ENCODE measurements around the gene TNFRSF4. TPM values are rescaled to one million over a fixed set of nuclear protein-coding genes. Genes with fewer than 3 reads are reported as not detected.

TNFRSF4 gene
- total RNA-seq, 3 donors from 2014 or later, result 0.64 to 2.3 (median 1.6) TPM

DNA sequence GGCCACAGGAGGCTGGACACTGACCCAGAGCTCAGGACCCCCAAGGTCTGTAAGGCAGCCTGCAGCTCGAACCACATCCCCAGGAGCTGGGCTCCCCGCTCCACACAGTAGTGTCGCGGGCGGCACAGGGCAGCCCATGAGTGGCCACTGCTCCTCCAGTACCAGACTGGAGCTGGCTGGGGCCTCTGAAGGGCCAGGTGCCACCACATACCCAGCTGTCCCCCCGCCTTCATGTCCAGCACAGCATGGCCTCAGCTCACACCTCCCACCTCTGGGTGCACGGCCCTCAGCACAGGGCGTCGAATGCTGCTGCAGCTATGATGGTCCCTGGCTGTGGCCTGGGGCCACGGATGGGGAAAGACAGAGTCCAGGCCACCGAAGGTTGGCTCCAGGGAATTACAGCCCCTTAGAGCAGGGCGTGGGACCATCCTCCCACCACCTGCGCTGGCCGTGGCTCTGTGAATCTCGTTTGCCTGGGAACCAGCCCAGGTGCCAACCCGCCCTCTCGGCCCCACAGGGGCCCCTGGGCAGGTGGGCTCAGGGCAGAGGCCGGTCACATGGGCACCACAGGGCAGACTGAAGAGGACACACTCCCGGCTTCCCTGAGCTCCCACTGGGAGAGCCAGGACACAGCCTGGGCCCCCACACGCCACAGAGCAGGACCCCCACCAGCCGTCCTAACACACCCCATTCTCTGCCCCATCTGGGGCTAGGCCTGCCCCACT, 2.1 kb upstream of the TNFRSF4 start:
- TF ChIP-seq POLR2A (IDR thresholded peaks at IDR 0.05), result no peak
- no peak for TF ChIP-seq CTCF (IDR thresholded peaks at IDR 0.05)
- no peak for TF ChIP-seq POLR2AphosphoS5 (IDR thresholded peaks at IDR 0.05)
- H3K27me3 ChIP-seq, result no peaks in the 10 kb centered on the region
- H3K36me3 ChIP-seq, result peaks cover under 1% of the 10 kb centered on the region
- H3K4me3 ChIP-seq, result no peak overlapping the region
- intact Hi-C loops (cut with DNase I; ENCODE audit: low total_unique reads), result no loop called here
- no peaks in the 10 kb centered on the region for H3K9me3 ChIP-seq
- no peaks in the 10 kb centered on the region for H3K4me1 ChIP-seq
- H3K27ac ChIP-seq, result peak overlapping the region in 1 of 2 donors; percentile 52
- no peak for DNase-seq (ENCODE audit: low spot score in 2 of 2)

- Histone ChIP-seq H3K27ac (no peak overlapping the region), H3K36me3 (no peaks in the 10 kb centered on the region), H3K9me3 (no peaks in the 10 kb centered on the region), H3K4me1 (no peaks in the 10 kb centered on the region), H3K4me3 (no peak overlapping the region), H3K27me3 (no peaks in the 10 kb centered on the region)
- TF ChIP-seq POLR2A (IDR thresholded peaks at IDR 0.05) (no peak), POLR2AphosphoS5 (IDR thresholded peaks at IDR 0.05) (no peak), CTCF (IDR thresholded peaks at IDR 0.05) (no peak)
- intact Hi-C loops (cut with DNase I; ENCODE audit: low total_unique reads), result no loop called here
- DNase-seq (ENCODE audit: low spot score in 2 of 2), result no peak
Observed at GRCh38 chr1:1215080-1215676, 1.2 kb upstream of the TNFRSF4 start.

DNA sequence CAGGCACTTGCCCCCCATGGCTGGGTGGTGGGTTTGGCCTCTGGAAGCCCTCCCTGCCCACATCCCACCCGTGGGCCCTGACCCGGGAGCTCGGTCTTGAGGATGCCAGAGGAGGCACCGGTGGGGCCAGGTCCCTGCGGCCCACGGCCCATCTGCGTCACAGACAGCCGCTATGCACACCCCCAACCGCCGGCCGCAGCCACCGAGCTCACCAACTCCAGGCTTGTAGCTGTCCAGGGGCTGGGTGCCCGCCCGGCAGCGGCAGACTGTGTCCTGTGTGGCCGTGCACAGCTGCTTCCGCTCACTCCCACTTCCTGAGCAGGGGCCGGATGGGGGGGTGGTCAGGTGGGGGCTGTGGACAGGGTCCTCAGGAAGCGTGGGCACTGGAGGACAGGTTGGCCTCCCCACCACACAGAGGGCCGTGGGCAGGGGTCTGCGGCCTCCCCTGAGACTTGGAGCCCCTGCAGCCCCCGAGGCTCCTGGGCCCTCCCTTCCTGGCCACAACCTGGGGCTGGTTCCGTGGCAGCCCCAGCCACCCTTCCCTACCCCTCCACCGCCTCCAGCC, 1.1 kb downstream of the TNFRSF4 start:
- Histone ChIP-seq H3K27ac (peak overlapping the region in 1 of 2 donors; percentile 55), H3K36me3 (no peaks in the 10 kb centered on the region), H3K9me3 (no peaks in the 10 kb centered on the region), H3K4me3 (peak overlapping the region; percentile 23 to 60 (median 40)), H3K27me3 (no peaks in the 10 kb centered on the region), H3K4me1 (peaks cover 0 to 11% of the 10 kb centered on the region in 2 donors)
- TF ChIP-seq CTCF (IDR thresholded peaks at IDR 0.05) (no peak), POLR2AphosphoS5 (IDR thresholded peaks at IDR 0.05) (no peak)
- no peak for DNase-seq (ENCODE audit: low spot score in 2 of 2)
- intact Hi-C loops (cut with DNase I; ENCODE audit: low total_unique reads), result no loop called here

DNA sequence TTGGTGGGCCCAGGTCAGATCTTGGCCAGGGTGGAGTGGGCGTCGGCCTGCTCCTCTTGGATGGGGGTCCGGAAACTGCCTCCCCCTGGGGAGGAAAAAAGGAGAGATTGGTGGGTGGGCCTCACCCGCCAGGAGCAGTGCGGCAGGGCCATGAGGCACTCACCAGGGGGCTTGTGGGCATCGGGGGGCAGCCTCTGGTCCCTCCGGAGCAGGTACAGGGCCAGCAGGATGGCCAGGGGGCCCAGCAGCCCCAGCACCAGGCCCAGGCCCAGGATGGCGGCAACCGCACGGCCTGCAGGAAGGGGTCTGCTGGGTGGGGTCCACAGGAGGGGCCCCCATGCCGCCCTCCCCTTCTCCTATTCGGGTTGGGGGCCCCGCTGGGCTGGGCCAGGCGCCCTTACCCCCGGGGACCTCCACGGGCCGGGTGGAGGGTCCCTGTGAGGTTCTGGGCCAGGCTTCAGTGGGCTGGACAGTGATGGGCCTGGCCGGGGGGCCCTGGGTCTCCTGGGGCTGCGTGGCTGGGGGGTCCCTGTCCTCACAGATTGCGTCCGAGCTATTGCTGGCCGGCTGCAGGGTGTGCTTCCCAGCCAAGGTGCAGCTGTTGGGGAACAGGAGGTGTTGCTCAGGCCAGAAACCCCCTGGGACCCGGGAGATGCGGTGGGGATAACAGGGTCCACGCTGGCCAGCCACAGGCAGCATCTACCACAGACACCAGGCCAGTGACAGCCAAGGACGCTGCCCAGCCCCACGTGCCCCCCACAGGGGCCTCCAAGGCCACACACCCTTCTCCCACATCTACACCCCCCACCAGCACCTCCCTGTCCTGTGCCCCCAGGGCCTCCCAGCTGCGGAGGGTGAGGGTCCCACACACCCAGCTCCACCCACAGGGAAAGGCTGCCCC, 2.2 kb downstream of the TNFRSF4 start:
- peak overlapping the region; percentile 23 to 60 (median 40) for H3K4me3 ChIP-seq
- no peak for DNase-seq (ENCODE audit: low spot score in 2 of 2)
- no peaks in the 10 kb centered on the region for H3K36me3 ChIP-seq
- intact Hi-C loops (cut with DNase I; ENCODE audit: low total_unique reads), result no loop called here
- no peaks in the 10 kb centered on the region for H3K9me3 ChIP-seq
- peaks cover 0 to 11% of the 10 kb centered on the region in 2 donors for H3K4me1 ChIP-seq
- no peak for TF ChIP-seq CTCF (IDR thresholded peaks at IDR 0.05)
- TF ChIP-seq POLR2A (IDR thresholded peaks at IDR 0.05), result no peak
- TF ChIP-seq POLR2AphosphoS5 (IDR thresholded peaks at IDR 0.05), result no peak
- H3K27ac ChIP-seq, result peak overlapping the region in 1 of 2 donors; percentile 55
- H3K27me3 ChIP-seq, result no peaks in the 10 kb centered on the region
